ENCODE results near the gene SORD. TPM values are rescaled to one million over a fixed set of nuclear protein-coding genes. Genes with fewer than 3 reads are reported as not detected.
"Not testable (repeated sequence)": the region's sequence is repeated elsewhere in the genome, so short reads cannot be mapped to it uniquely, and the experiment has no call there.

Gene SORD
- total RNA-seq, 1 donor from 2014 or later = 36.4 TPM

- DNase-seq (ENCODE audit: low spot score) = no peak
Measured at GRCh38 chr15:45097466-45097865, 74.5 kb downstream of the SORD start.

GRCh38 chr15:45099549-45100165 lies 76.7 kb downstream of the SORD start:
- DNase-seq (ENCODE audit: low spot score) = no peak

- no peak for DNase-seq (ENCODE audit: low spot score)
Measured at GRCh38 chr15:45100884-45101625, 78.1 kb downstream of the SORD start.

- no peak for DNase-seq (ENCODE audit: low spot score)
Measured at GRCh38 chr15:45101749-45102148, 78.8 kb downstream of the SORD start.

- no peak for DNase-seq (ENCODE audit: low spot score)
Measured at GRCh38 chr15:45102226-45102625, 79.2 kb downstream of the SORD start.

- DNase-seq (ENCODE audit: low spot score) = not testable (repeated sequence)
Measured at GRCh38 chr15:45104170-45104569, 81.2 kb downstream of the SORD start.

- DNase-seq (ENCODE audit: low spot score) = no peak
Measured at GRCh38 chr15:45105586-45105985, 82.6 kb downstream of the SORD start.

- no peak for DNase-seq (ENCODE audit: low spot score)
Measured at GRCh38 chr15:45106002-45106790, 83.2 kb downstream of the SORD start.

- no peak for DNase-seq (ENCODE audit: low spot score)
Measured at GRCh38 chr15:45107941-45108630, 85.1 kb downstream of the SORD start.

- no peak for DNase-seq (ENCODE audit: low spot score)
Measured at GRCh38 chr15:45110256-45110820, 87.3 kb downstream of the SORD start.

- no peak for DNase-seq (ENCODE audit: low spot score)
Measured at GRCh38 chr15:45111390-45112142, 88.6 kb downstream of the SORD start.

GRCh38 chr15:45112143-45112590 lies 89.2 kb downstream of the SORD start:
- DNase-seq (ENCODE audit: low spot score) = no peak

- DNase-seq (ENCODE audit: low spot score) = no peak
Measured at GRCh38 chr15:45112591-45113379, 89.8 kb downstream of the SORD start.

- DNase-seq (ENCODE audit: low spot score) = no peak
Measured at GRCh38 chr15:45113380-45113990, 90.5 kb downstream of the SORD start.

GRCh38 chr15:45114076-45114750 lies 91.2 kb downstream of the SORD start, which contains the start of the genes DUOX2 and DUOXA2:
Gene DUOX2 (minus strand): TSS chr15:45114172. CDS start chr15:45113411, 761 bp downstream.
Gene DUOXA2 (plus strand): TSS chr15:45114326. CDS start chr15:45114606, 280 bp downstream.
- DNase-seq (ENCODE audit: low spot score) = peak; percentile 82

GRCh38 chr15:45114751-45115085 lies 91.7 kb downstream of the SORD start:
- no peak for DNase-seq (ENCODE audit: low spot score)

- DNase-seq (ENCODE audit: low spot score) = no peak
Measured at GRCh38 chr15:45115312-45115820, 92.4 kb downstream of the SORD start.

GRCh38 chr15:45116006-45116481 lies 93.0 kb downstream of the SORD start:
- no peak for DNase-seq (ENCODE audit: low spot score)
